Lower leg skin (tissue), 3 donors: ENCODE results near the gene POLR3B.

Source experiments
- POLR2A ChIP-seq, 2 donors: fragments of 450-650 bp; IDR thresholded peaks; one replicate each; pipeline ENCODE4 v1.6.1; 2016 to 2017; ENCODE audit warnings: antibody characterized with exemption in 2 of 2, mild to moderate bottlenecking in 1 of 2, moderate library complexity in 1 of 2
- TF ChIP-seq, protein P1 (sequence below), 3 donors: fragments of 450-650 bp; IDR thresholded peaks; one replicate each; pipeline ENCODE4 v1.5.1; 2016; ENCODE audit warnings: antibody characterized with exemption in 3 of 3, mild to moderate bottlenecking in 3 of 3, moderate library complexity in 2 of 3

DNA sequence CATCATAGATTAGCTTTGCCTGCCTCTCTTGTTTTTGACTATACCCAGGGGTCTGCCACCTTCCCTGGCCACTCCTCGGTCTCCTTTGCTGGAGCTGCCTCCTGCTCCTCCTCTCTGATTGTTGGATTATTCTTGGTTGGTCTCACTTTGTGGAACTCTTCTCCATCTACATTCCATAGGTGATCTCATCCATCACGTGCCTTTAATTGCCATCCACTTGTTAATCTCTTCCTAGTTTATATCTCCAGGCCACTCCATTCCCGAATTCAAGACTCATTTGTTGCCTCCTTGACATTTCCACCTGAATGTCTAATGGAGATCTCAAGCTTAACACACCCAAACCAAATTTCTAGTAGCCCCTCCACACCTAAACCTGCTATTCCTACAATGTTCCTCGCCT is 5.4 kb downstream of the POLR3B start:
- TF ChIP-seq, protein P1, sequence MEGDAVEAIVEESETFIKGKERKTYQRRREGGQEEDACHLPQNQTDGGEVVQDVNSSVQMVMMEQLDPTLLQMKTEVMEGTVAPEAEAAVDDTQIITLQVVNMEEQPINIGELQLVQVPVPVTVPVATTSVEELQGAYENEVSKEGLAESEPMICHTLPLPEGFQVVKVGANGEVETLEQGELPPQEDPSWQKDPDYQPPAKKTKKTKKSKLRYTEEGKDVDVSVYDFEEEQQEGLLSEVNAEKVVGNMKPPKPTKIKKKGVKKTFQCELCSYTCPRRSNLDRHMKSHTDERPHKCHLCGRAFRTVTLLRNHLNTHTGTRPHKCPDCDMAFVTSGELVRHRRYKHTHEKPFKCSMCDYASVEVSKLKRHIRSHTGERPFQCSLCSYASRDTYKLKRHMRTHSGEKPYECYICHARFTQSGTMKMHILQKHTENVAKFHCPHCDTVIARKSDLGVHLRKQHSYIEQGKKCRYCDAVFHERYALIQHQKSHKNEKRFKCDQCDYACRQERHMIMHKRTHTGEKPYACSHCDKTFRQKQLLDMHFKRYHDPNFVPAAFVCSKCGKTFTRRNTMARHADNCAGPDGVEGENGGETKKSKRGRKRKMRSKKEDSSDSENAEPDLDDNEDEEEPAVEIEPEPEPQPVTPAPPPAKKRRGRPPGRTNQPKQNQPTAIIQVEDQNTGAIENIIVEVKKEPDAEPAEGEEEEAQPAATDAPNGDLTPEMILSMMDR (IDR thresholded peaks at IDR 0.05), result no peak
- TF ChIP-seq POLR2A (IDR thresholded peaks at IDR 0.05), result no peak
